DMS 273 (cell line): ENCODE data around the gene WDR87.
"Not testable (repeated sequence)": the region's sequence is repeated elsewhere in the genome, so short reads cannot be mapped to it uniquely, and the experiment has no call there.

Experiments used
- DNase-seq: peaks from one replicate; lab custom pipeline; 2025; ENCODE audit not compliant: unreplicated experiment; lab: John Stamatoyannopoulos, UW

The WDR87 gene

GRCh38 chr19:37893845-37894575 is 12.4 kb downstream of the WDR87 start:
- DNase-seq: no peak

GRCh38 chr19:37886571-37886970 is 19.8 kb downstream of the WDR87 start:
- no peak for DNase-seq

- DNase-seq: peak; percentile 23
Observed at GRCh38 chr19:37885392-37885791, 21.0 kb downstream of the WDR87 start.

DNA sequence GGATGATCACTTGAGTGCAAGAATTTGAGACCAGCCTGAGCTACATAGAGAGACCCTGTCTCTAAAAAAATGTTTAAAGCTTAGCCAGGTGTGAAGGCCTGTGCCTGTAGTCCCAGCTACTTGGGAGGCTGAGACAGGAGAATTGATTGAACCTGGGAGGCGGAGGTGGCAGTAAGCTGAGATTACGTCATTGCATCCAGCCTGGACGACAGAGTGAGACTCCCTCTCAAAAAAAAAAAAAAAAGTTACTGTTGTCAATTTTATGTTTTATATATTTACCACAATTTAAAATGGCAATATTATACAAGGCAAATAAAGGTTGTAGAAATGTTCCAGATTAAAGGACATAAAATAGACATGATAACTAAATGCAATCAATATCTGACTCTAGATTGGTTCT is 29.2 kb downstream of the WDR87 start:
- no peak for DNase-seq

- no peak for DNase-seq
Observed at GRCh38 chr19:37876032-37876431, 30.4 kb downstream of the WDR87 start.

GRCh38 chr19:37874784-37875183 is 31.6 kb downstream of the WDR87 start:
- no peak for DNase-seq

DNA sequence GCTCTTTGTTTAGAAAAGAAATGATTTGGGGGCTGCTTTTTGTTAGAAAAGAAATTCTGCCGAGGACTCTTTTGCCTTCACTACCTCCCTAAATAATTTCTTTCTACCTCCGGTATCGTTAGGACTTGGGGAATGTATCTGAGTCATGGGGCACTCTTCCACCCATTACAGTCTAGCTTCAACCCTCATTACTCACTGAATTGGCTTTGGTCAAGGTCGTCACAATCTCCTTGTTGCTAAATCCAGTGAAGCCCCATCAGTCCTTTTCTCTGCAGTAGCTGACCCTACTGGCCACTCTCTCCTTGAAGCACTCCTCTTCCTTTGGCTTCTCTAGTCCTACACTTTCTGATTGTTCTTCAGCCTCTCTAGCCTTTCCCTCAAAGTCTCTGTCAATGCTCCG is 34.0 kb downstream of the WDR87 start:
- DNase-seq: no peak

GRCh38 chr19:37869766-37870340 is 36.5 kb downstream of the WDR87 start:
- DNase-seq: no peak

DNA sequence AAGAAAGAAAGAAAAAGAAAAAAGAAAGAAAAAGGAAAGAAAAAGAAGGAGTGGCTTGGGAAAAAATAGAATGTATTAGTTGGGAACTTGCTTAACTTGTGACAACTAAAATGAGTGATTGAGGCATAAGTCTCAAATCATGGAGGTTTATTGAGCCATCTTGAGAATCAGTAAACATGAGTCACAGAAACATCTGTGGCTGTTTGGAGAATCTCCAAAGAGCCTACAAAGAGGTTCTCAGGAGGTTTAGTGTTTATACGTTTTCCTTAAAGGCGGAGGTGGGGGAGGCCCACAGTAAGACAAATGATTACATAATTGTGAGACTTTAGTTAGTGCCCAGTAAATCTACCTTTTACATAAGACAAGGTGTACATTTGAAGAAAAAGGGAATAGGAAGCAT is 38.6 kb downstream of the WDR87 start:
- peak; percentile 77 for DNase-seq

- DNase-seq: not testable (repeated sequence)
Observed at GRCh38 chr19:37865930-37866329, 40.5 kb downstream of the WDR87 start.

DNA sequence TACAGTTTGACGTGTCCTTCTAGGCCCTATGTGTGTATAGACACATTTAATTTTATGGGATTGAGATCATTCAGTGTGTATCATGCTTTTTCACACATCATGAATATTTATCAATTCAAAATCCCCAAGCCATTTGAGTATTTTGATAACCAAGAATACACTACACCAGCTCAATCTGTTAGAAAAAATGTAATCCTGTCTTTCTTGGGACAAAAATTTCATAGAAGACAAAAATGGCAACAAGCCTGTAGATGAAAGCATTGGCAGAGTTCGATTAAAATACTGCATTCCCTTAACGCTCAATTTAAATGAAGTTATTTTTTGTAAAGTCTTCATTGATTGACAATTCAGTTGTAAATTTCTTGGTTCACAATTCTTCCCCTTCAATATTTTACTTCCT is 41.9 kb downstream of the WDR87 start:
- DNase-seq: no peak

- DNase-seq: peak; percentile 95
Observed at GRCh38 chr19:37855098-37855497, 51.3 kb downstream of the WDR87 start.

DNA sequence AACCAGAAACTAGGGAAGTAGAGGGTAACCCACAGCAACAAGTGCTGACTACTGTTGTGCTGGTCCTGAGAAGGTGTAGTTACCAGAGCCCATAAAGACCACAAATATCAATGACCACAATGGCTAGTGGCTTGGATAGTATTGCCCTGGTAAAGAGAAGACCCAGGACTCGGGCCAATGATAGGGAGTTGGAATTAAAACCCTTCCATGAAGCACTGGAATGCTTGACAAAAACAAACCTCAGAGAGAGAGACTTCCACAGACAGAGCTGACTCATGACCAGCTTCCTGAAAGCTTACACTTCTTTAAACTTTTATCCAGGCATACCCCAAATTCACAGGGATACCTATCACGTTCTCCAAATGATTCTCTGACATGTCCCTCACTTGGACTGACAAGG is 60.5 kb downstream of the WDR87 start:
- DNase-seq: no peak
